ENCODE results near the gene WDR88.
"Not testable (repeated sequence)": the region's sequence is repeated elsewhere in the genome, so short reads cannot be mapped to it uniquely, and the experiment has no call there.

WDR88 gene

GRCh38 chr19:33132021-33132420, at the start of gene WDR88:
Gene WDR88, plus strand, starts transcription at chr19:33132114. Its CDS starts 56 bp downstream, at chr19:33132170.
- DNase-seq (ENCODE audit: low spot score), result no peak

- DNase-seq (ENCODE audit: low spot score), result no peak
These were observed 46.3 kb upstream of the WDR88 start for GRCh38 chr19:33085570-33086128.

GRCh38 chr19:33086955-33087354, 45.0 kb upstream of the WDR88 start:
- no peak for DNase-seq (ENCODE audit: low spot score)

- no peak for DNase-seq (ENCODE audit: low spot score)
These were observed 42.9 kb upstream of the WDR88 start for GRCh38 chr19:33089010-33089409.

GRCh38 chr19:33090179-33090578, 41.7 kb upstream of the WDR88 start:
- DNase-seq (ENCODE audit: low spot score), result no peak

GRCh38 chr19:33093420-33094210, 38.3 kb upstream of the WDR88 start:
- DNase-seq (ENCODE audit: low spot score), result no peak

- DNase-seq (ENCODE audit: low spot score), result no peak
These were observed 37.4 kb upstream of the WDR88 start for GRCh38 chr19:33094436-33095067.

GRCh38 chr19:33096005-33096404, 35.9 kb upstream of the WDR88 start:
- DNase-seq (ENCODE audit: low spot score), result peak; percentile 68

- no peak for DNase-seq (ENCODE audit: low spot score)
These were observed 33.8 kb upstream of the WDR88 start for GRCh38 chr19:33098055-33098534.

GRCh38 chr19:33100894-33101644, 30.8 kb upstream of the WDR88 start:
- no peak for DNase-seq (ENCODE audit: low spot score)

GRCh38 chr19:33102893-33103292, 29.0 kb upstream of the WDR88 start:
- DNase-seq (ENCODE audit: low spot score), result no peak

GRCh38 chr19:33108161-33108560, 23.8 kb upstream of the WDR88 start:
- DNase-seq (ENCODE audit: low spot score), result no peak

- no peak for DNase-seq (ENCODE audit: low spot score)
These were observed 21.6 kb upstream of the WDR88 start for GRCh38 chr19:33110137-33110910.

- no peak for DNase-seq (ENCODE audit: low spot score)
These were observed 20.3 kb upstream of the WDR88 start for GRCh38 chr19:33111587-33111986.

GRCh38 chr19:33114312-33114711, 17.6 kb upstream of the WDR88 start:
- DNase-seq (ENCODE audit: low spot score), result no peak

- DNase-seq (ENCODE audit: low spot score), result no peak
These were observed 14.4 kb upstream of the WDR88 start for GRCh38 chr19:33117501-33117900.

GRCh38 chr19:33118643-33119042, 13.3 kb upstream of the WDR88 start:
- no peak for DNase-seq (ENCODE audit: low spot score)

GRCh38 chr19:33124207-33125098, 7.5 kb upstream of the WDR88 start:
- no peak for DNase-seq (ENCODE audit: low spot score)

GRCh38 chr19:33125929-33126388, 6.0 kb upstream of the WDR88 start:
- DNase-seq (ENCODE audit: low spot score), result peak; percentile 76

- not testable (repeated sequence) for DNase-seq (ENCODE audit: low spot score)
These were observed 5.2 kb upstream of the WDR88 start for GRCh38 chr19:33126712-33127111.

Measured in SW480 (cell line).